ENCODE results near the gene SPACDR.

SPACDR gene

DNA sequence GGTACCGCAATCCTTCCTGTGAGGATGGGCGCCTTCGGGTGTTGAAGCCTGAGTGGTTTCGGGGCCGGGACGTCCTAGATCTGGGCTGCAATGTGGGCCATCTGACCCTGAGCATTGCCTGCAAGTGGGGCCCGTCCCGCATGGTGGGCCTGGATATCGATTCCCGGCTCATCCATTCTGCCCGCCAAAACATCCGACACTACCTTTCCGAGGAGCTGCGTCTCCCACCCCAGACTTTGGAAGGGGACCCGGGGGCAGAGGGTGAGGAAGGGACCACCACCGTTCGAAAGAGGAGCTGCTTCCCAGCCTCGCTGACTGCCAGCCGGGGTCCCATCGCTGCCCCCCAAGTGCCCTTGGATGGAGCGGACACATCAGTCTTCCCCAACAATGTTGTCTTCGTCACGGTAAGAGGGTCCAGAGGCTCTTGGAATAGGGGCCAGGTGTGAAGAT is 32.7 kb downstream of the SPACDR start:
- DNase-seq (ENCODE audit: insufficient read length, low spot score): no peak
- FAIRE-seq: no peak
- TF ChIP-seq, protein P1, sequence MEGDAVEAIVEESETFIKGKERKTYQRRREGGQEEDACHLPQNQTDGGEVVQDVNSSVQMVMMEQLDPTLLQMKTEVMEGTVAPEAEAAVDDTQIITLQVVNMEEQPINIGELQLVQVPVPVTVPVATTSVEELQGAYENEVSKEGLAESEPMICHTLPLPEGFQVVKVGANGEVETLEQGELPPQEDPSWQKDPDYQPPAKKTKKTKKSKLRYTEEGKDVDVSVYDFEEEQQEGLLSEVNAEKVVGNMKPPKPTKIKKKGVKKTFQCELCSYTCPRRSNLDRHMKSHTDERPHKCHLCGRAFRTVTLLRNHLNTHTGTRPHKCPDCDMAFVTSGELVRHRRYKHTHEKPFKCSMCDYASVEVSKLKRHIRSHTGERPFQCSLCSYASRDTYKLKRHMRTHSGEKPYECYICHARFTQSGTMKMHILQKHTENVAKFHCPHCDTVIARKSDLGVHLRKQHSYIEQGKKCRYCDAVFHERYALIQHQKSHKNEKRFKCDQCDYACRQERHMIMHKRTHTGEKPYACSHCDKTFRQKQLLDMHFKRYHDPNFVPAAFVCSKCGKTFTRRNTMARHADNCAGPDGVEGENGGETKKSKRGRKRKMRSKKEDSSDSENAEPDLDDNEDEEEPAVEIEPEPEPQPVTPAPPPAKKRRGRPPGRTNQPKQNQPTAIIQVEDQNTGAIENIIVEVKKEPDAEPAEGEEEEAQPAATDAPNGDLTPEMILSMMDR (IDR thresholded peaks at IDR 0.05; ENCODE audit: insufficient read depth, missing control alignments): no peak

- FAIRE-seq (no peak), DNase-seq (ENCODE audit: insufficient read length, low spot score) (no peak)
- TF ChIP-seq, protein P1 (IDR thresholded peaks at IDR 0.05; ENCODE audit: insufficient read depth, missing control alignments): no peak
These were observed 33.4 kb downstream of the SPACDR start for GRCh38 chr7:100430493-100431285.

DNA sequence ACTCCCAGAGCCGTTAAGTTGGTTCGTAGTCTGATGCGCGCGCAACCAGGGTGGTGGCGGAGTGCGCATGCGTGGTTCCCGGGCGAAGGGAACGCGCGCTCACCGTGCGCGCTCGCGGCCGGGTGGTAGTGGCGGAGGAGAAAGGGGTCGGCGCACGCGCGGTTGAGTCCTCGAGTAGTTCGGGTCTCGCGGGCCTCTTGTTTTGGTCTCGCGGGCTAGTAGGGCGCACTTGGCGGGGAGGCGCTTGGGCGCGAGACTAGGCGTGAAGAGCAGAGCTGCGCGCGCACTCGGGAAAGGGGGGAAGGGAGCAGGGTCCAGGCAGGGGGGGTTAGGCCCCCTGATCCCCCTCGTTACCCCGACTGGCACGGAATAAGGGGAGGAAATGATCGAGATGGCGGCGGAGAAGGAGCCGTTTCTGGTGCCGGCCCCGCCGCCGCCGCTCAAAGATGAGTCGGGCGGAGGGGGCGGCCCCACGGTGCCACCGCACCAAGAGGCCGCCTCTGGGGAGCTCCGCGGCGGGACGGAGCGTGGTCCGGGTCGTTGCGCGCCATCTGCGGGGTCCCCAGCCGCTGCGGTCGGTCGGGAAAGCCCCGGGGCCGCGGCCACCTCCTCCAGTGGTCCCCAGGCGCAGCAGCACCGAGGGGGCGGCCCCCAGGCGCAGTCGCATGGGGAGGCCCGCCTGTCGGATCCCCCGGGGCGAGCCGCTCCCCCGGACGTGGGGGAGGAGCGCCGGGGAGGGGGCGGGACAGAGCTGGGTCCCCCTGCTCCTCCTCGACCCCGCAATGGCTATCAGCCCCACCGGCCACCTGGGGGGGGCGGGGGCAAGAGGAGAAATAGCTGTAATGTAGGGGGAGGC is 34.2 kb downstream of the SPACDR start, which contains the start of gene MEPCE:
Gene MEPCE, plus strand, starts transcription at position 195 of the 856 bp plus-strand sequence. Its CDS starts 188 bp downstream, at position 383.
- FAIRE-seq: no peak
- DNase-seq (ENCODE audit: insufficient read length, low spot score): peak; percentile 95
- TF ChIP-seq, protein P1 (IDR thresholded peaks at IDR 0.05; ENCODE audit: insufficient read depth, missing control alignments): no peak

DNA sequence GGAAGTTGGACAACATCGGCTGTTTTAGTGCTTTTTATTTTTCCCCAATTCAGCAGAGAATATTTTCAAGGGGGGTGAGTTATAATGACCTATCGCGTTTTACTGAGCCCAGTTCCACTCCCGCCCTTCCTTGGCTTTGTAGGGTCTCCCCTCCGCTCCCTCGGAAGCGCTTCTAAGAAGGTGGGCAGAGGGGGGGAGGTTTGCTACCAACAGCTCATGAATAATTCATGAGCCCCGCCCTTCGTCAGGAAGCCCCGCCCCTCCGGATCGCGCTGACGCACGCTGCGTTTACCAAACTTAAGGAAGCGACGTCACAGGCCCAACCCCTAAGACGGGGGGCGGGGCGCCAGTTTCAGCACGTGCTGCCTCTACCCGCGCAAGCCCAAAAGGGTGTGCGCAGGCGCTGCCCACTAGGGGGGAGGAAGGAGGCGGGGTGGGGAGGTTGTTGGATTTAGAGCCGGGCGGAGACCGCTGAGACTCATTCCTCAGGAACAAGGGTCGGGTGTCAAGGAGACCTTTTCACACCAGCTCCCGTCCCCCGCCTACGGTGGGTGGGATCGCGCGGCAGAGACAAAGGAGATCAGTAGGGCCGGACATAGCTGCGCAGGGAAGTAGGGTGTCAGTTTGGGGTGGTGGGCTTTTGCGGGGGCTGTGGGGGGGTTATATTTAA is 35.0 kb downstream of the SPACDR start:
- no peak for FAIRE-seq
- TF ChIP-seq, protein P1 (IDR thresholded peaks at IDR 0.05; ENCODE audit: insufficient read depth, missing control alignments): no peak
- DNase-seq (ENCODE audit: insufficient read length, low spot score): peak; percentile 74

DNA sequence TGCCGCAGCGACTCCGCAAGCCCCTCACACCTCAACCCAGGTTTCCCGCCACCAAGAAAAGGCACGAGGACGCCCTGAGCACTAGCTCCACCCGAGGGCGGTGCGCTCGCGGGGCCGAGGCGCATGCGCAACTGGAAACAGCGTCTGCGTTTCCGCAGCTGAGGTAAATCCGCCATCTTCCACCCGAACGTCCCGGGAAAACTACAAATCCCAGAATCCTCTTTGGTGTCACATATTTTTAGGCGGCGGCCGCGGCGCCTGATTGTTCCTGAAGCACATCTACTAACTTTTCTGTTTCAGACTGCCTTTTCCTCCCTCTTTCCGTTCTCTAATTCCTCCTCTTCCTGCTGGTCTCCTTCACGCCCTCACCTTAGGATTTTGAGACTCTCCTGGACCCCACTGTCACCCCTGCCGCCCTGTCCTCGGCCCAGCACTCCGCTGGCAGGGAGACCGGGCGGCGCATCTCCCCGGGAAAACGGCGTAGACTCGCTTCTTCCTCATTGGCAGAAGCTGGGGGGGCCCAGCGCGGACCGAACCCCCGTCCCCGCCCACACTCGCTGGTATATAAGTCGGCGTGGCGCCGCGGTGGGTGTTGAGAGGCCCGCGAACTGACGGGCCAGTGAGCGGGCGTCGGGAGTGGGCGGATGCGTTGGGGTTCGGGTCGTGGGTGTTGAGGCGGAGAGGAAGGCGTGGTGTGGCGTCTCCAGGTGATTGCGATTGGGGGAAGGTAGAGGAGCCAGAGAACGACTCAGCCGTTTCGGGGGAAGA is 35.7 kb downstream of the SPACDR start, which contains the start of gene ZCWPW1:
Gene ZCWPW1, minus strand, starts transcription at position 505 of the 768 bp plus-strand sequence. CDS start 8,054 bp downstream, outside the sequence.
- DNase-seq (ENCODE audit: insufficient read length, low spot score) (peak; percentile 64), FAIRE-seq (no peak)
- TF ChIP-seq, protein P1 (IDR thresholded peaks at IDR 0.05; ENCODE audit: insufficient read depth, missing control alignments): no peak

GRCh38 chr7:100427762-100428198 is 36.3 kb downstream of the SPACDR start:
- FAIRE-seq (no peak), DNase-seq (ENCODE audit: insufficient read length, low spot score) (no peak)
- TF ChIP-seq, protein P1 (IDR thresholded peaks at IDR 0.05; ENCODE audit: insufficient read depth, missing control alignments): no peak
